Activated effector memory CD4-positive, alpha-beta T cell treated with anti-CD3 and anti-CD28 coated beads, Interleukin-2, amount 50 U/mL, for 16 hours (primary cell): ENCODE results near the gene DEPDC4.

Experiments
- DNase-seq: peaks from one replicate; pipeline ENCODE4 v3.0.0-alpha.2; 2020

The DEPDC4 gene

GRCh38 chr12:100213016-100213891, 53.6 kb downstream of the DEPDC4 start:
- DNase-seq, result no peak

- DNase-seq, result no peak
These were observed 55.2 kb downstream of the DEPDC4 start for GRCh38 chr12:100211698-100212097.

DNA sequence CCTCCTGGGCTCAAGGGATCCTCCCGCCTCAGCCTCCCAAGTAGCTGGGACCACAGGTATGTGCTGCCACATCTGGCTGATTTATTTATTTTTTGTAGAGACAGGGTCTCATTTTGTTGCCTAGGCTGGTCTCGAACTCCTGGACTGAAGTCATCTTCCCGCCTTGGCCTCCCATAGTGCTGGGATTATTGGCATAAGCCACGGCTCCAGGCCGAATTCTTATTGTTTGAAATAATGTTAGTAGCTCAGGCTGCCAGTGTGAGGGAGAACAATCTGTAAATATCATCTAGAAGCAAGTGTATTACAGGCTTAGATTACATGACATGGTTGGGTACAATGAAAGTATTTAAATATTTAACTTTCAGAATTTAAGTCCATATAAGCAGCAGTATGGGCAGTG, 58.0 kb downstream of the DEPDC4 start:
- no peak for DNase-seq

DNA sequence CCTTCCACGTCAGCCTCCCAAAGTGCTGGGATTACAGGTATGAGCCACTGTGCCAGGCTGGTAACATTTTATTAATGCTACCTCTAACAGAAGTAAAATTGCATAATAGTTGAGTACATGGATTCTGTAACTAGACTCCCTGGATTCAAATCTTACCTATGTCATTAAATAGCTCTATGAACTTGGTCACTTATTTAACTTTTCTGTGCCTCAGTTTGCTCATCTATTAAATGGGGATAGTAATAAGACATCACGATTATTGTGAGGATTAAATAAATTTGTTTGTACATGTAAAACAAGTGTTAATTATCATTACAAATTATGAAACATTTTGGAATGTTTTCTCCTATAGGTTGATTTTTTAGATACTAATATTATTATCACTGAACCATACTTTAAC, 59.6 kb downstream of the DEPDC4 start:
- DNase-seq, result no peak

- no peak for DNase-seq
These were observed 65.1 kb downstream of the DEPDC4 start for GRCh38 chr12:100201604-100202423.

DNA sequence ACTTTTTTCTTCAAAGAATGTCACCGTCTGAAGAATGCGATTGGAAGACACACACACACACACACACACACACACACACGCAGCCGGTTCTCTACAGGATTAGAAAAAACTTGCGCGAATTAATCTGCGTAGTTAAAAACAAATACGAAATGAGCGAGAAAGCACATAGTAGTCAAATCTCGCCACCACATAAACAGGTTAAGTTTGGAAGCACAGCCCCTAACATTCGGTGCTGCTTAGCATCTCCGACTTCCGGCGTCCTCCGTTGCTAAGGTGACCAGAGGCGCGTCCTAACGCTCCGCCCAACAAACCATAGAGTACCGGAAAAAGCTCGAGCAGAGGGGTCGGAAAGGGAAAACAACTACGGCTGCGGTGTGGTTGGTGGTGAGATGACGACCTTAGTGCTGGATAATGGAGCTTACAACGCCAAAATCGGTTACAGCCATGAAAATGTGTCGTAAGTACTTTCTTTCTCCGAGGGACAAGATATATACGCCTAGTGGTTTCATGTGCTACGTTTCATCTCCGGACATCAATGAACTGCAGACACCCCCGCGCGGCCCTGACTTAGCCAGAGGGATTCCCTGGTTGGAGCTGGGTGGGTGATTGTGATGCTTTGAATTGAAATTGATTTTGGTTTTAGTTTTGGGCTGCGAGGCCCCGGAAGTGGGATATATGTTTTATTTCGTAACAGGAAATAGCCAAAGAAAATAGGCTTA, 66.3 kb downstream of the DEPDC4 start, which contains the start of gene ACTR6:
Gene ACTR6, plus strand, starts transcription at position 353 of the 719 bp plus-strand sequence. Its CDS starts 37 bp downstream, at position 390.
- DNase-seq, result peak; percentile 99

DNA sequence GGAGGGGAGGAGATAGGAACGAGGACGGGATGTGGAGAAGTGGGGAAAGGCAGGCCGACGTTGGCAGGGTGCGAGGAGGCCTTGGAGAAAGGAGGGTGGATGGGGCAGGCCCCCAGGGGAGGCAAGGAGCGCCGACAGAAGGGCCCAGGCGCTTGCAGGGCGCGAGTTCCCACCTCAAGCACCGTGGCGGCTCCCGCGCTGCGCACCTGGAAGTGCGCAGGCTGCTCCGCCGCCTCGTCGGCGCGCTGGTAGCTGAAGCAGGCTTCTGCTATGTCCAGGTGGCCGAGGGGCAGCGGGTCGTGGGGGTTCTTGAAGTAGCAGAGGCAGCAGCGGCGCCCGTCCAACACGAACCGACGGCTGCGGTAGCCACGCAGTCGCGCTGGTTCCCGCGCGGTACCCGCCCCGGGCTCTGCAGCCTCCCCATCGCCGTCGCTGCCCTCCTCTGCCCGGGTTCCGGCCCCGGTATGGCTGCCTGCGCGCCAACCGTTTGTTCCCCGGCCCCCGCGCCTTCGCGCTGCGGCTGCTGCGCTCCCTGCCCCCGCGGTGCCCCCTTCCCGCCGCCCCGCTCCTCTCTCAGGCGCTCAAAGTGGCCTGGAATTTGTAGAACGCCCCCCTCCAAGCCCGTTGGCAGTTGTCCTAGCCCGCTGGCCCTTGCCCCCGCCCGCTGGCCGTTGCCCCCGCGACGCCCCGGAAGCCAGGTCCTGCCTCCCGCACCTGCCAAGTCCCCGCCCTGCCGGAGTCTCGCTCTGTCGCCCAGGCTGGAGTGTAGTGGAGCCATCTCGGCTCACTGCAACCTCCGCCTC, 67.3 kb downstream of the DEPDC4 start:
- peak; percentile 94 for DNase-seq

DNA sequence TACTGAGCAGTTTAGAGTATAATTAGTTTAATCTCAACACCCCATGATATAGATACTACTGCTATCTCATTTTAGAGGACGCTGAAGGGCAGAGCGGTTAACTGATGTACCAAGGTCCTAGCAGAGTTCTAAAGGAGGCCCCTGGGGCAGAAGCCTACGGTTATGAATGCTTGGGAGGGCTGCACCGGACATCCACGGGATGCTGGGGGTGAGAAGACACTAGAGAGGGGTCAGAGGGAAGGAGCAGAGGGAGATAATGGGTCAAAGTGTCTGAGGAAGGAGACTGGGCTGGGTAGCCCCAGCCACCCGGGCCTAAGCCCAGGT, 67.9 kb downstream of the DEPDC4 start:
- DNase-seq, result no peak

DNA sequence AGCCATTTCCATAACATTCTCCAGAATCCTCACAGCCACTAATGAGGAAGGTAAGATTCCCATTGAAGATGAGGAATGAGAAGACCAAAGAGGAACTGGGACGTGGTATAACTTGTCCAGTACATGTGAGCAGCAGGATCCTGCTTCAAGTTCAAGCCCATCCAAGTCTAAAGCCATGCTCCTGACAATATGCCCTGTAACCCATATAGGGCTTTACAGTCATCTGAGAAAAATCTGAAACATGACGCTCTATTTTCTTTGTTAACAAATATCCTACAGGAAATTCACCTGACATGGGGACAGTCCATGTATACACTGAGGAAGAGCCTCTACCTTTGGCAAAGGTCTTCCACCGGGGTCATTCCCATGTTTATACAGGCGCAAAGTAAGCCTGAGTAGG, 69.4 kb downstream of the DEPDC4 start:
- no peak for DNase-seq

- DNase-seq, result no peak
These were observed 73.8 kb downstream of the DEPDC4 start for GRCh38 chr12:100193085-100193484.
